ENCODE results near the gene GPSM1.

The GPSM1 gene

GRCh38 chr9:136304981-136305380 lies 22.4 kb upstream of the GPSM1 start:
- no peak for DNase-seq (ENCODE audit: low read depth in 2 of 2)

GRCh38 chr9:136305804-136306203 lies 21.5 kb upstream of the GPSM1 start:
- DNase-seq (ENCODE audit: low read depth in 2 of 2), result no peak

GRCh38 chr9:136306211-136307208 lies 20.8 kb upstream of the GPSM1 start:
- DNase-seq (ENCODE audit: low read depth in 2 of 2), result no peak

- no peak for DNase-seq (ENCODE audit: low read depth in 2 of 2)
Observed at GRCh38 chr9:136307215-136307750, 20.1 kb upstream of the GPSM1 start.

- DNase-seq (ENCODE audit: low read depth in 2 of 2), result no peak
Observed at GRCh38 chr9:136308006-136308701, 19.2 kb upstream of the GPSM1 start.

GRCh38 chr9:136308702-136309053 lies 18.7 kb upstream of the GPSM1 start:
- no peak for DNase-seq (ENCODE audit: low read depth in 2 of 2)

GRCh38 chr9:136309101-136309801 lies 18.1 kb upstream of the GPSM1 start:
- no peak for DNase-seq (ENCODE audit: low read depth in 2 of 2)

GRCh38 chr9:136309806-136310220 lies 17.5 kb upstream of the GPSM1 start:
- DNase-seq (ENCODE audit: low read depth in 2 of 2), result no peak

- DNase-seq (ENCODE audit: low read depth in 2 of 2), result no peak
Observed at GRCh38 chr9:136310273-136311030, 16.9 kb upstream of the GPSM1 start.

- DNase-seq (ENCODE audit: low read depth in 2 of 2), result no peak
Observed at GRCh38 chr9:136311051-136312008, 16.0 kb upstream of the GPSM1 start.

GRCh38 chr9:136312009-136312375 lies 15.3 kb upstream of the GPSM1 start:
- DNase-seq (ENCODE audit: low read depth in 2 of 2), result no peak

- DNase-seq (ENCODE audit: low read depth in 2 of 2), result no peak
Observed at GRCh38 chr9:136312436-136312835, 14.9 kb upstream of the GPSM1 start.

GRCh38 chr9:136313111-136314055 lies 14.0 kb upstream of the GPSM1 start:
- DNase-seq (ENCODE audit: low read depth in 2 of 2), result no peak

GRCh38 chr9:136314056-136314416 lies 13.3 kb upstream of the GPSM1 start:
- DNase-seq (ENCODE audit: low read depth in 2 of 2), result no peak

GRCh38 chr9:136314944-136315343 lies 12.4 kb upstream of the GPSM1 start:
- no peak for DNase-seq (ENCODE audit: low read depth in 2 of 2)

- DNase-seq (ENCODE audit: low read depth in 2 of 2), result no peak
Observed at GRCh38 chr9:136316271-136316751, 11.0 kb upstream of the GPSM1 start.

GRCh38 chr9:136316896-136317676 lies 10.3 kb upstream of the GPSM1 start:
- DNase-seq (ENCODE audit: low read depth in 2 of 2), result no peak

- no peak for DNase-seq (ENCODE audit: low read depth in 2 of 2)
Observed at GRCh38 chr9:136317695-136318094, 9.6 kb upstream of the GPSM1 start.

Data from stimulated activated CD4-positive, alpha-beta T cell treated with anti-CD3 and anti-CD28 coated beads, Interleukin-4, amount 100 ng/mL, for 48 hours (primary cell).